22Rv1 (cell line): ENCODE results near the gene DPEP2.

ENCODE experiments used
- ZFX ChIP-seq: fragments of 450-650 bp; IDR thresholded peaks from 2 replicates; pipeline ENCODE4 v1.6.1; 2017; ENCODE audit warnings: antibody characterized with exemption, borderline replicate concordance
- TF ChIP-seq, protein P1 (sequence below): fragments of 450-650 bp; IDR thresholded peaks from 2 replicates; pipeline ENCODE4 v1.5.1; 2017; ENCODE audit warnings: mild to moderate bottlenecking

GRCh38 chr16:68000450-68000849, 1.2 kb upstream of the DPEP2 start:
- TF ChIP-seq, protein P1, sequence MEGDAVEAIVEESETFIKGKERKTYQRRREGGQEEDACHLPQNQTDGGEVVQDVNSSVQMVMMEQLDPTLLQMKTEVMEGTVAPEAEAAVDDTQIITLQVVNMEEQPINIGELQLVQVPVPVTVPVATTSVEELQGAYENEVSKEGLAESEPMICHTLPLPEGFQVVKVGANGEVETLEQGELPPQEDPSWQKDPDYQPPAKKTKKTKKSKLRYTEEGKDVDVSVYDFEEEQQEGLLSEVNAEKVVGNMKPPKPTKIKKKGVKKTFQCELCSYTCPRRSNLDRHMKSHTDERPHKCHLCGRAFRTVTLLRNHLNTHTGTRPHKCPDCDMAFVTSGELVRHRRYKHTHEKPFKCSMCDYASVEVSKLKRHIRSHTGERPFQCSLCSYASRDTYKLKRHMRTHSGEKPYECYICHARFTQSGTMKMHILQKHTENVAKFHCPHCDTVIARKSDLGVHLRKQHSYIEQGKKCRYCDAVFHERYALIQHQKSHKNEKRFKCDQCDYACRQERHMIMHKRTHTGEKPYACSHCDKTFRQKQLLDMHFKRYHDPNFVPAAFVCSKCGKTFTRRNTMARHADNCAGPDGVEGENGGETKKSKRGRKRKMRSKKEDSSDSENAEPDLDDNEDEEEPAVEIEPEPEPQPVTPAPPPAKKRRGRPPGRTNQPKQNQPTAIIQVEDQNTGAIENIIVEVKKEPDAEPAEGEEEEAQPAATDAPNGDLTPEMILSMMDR = no peak
- TF ChIP-seq ZFX = no peak
